Panc1 (cell line): Measurements from ENCODE around the gene POC1B.

Experiments
- CTCF ChIP-seq: fragments of 450-650 bp; IDR thresholded peaks from 2 replicates; pipeline ENCODE4 v1.5.1; 2017; ENCODE audit warnings: mild to moderate bottlenecking
- POLR2AphosphoS5 ChIP-seq: IDR thresholded peaks from 2 replicates; pipeline ENCODE4 v1.6.1; 2012; ENCODE audit warnings: mild to moderate bottlenecking, low read depth, low read length, moderate library complexity
- TCF7L2 ChIP-seq: IDR thresholded peaks from 2 replicates; pipeline ENCODE4 v1.6.1; 2011; ENCODE audit warnings: mild to moderate bottlenecking, low read depth, low read length, inconsistent platforms

GRCh38 chr12:89474615-89475014 lies 51.2 kb downstream of the POC1B start:
- no peak for TF ChIP-seq POLR2AphosphoS5
- no peak for TF ChIP-seq CTCF
- no peak for TF ChIP-seq TCF7L2
